GM21723 (cell line): ENCODE measurements around the gene KCNQ1.

ENCODE experiments used
- ATAC-seq: cut with Tn5 transposase; IDR thresholded peaks from one replicate; pipeline ENCODE4 v1.9.1; 2021; ENCODE audit warnings: mild to moderate bottlenecking, moderate library complexity; ENCODE audit not compliant: unreplicated experiment

Gene KCNQ1

GRCh38 chr11:2444821-2445745, at the start of gene KCNQ1:
Gene KCNQ1, plus strand, starts transcription at chr11:2445008. Its CDS starts 91 bp downstream, at chr11:2445099.
- no peak for ATAC-seq

GRCh38 chr11:2395211-2395730, 49.5 kb upstream of the KCNQ1 start:
- ATAC-seq = no peak

DNA sequence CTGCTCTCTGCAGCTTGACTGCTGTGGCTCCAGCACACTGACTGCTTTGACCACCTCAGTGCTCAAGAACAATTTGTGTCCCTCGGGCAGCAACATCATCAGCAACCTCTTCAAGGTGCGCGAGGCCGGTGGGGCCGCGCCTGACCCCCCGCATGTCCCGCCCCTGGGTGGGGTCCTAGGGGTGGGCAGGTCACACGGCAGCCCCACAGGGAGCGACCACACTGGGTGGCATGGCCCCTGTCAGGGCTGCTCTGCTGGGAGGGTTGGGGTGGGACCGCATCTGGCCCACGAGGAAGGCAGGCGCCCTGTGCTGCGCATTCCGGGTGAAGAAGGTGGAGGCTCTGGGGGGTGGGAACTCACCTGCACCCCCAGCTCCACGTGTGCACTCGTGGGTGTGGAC, 49.0 kb upstream of the KCNQ1 start:
- no peak for ATAC-seq

DNA sequence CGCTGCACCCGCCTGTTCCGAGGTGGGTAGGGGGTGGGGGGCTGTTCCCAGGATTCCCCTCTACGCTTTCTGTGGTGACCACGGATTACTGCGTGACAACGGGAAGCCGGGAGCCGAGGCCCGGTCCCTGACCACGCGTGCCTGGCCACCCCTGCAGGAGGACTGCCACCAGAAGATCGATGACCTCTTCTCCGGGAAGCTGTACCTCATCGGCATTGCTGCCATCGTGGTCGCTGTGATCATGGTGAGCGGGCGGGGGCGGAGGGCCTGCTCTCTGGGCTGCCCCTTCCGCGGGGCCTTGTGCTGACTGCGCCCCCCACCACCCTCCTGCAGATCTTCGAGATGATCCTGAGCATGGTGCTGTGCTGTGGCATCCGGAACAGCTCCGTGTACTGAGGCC, 48.3 kb upstream of the KCNQ1 start:
- no peak for ATAC-seq

DNA sequence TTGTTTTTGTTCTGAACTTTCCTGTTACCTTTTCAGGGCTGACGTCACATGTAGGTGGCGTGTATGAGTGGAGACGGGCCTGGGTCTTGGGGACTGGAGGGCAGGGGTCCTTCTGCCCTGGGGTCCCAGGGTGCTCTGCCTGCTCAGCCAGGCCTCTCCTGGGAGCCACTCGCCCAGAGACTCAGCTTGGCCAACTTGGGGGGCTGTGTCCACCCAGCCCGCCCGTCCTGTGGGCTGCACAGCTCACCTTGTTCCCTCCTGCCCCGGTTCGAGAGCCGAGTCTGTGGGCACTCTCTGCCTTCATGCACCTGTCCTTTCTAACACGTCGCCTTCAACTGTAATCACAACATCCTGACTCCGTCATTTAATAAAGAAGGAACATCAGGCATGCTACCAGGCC, 47.8 kb upstream of the KCNQ1 start:
- ATAC-seq = no peak

- no peak for ATAC-seq
Measured at GRCh38 chr11:2398664-2399355, 46.0 kb upstream of the KCNQ1 start.

DNA sequence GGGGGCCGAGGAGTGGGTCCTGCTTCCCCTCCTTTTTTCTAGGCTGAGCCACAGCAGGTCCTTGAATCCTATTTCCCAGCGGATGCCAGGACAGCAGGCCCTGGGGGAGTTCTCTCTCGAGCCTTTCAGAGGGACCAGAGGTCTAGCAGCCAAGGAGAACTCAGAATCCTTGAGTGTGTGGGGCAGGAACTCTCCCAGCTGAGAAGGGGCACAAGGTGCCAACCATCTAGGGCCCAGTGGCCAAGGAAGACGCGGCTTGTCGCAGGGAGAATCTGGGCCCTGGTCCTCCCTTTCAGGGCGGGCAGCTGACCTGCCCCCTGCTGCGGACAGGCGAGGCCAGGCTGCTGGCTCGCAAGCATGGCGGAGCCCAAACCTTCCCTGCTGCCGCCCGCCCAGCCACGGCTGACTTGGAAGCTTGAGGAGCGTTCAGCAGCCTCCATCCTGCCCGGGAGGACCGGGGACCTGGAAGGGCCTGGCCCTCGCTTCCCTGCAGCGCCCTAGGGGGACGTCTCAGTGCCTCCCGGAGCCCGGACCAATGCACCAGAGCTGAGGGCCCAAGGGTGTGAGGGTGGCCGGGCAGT, 45.2 kb upstream of the KCNQ1 start:
- ATAC-seq = peak; percentile 3

DNA sequence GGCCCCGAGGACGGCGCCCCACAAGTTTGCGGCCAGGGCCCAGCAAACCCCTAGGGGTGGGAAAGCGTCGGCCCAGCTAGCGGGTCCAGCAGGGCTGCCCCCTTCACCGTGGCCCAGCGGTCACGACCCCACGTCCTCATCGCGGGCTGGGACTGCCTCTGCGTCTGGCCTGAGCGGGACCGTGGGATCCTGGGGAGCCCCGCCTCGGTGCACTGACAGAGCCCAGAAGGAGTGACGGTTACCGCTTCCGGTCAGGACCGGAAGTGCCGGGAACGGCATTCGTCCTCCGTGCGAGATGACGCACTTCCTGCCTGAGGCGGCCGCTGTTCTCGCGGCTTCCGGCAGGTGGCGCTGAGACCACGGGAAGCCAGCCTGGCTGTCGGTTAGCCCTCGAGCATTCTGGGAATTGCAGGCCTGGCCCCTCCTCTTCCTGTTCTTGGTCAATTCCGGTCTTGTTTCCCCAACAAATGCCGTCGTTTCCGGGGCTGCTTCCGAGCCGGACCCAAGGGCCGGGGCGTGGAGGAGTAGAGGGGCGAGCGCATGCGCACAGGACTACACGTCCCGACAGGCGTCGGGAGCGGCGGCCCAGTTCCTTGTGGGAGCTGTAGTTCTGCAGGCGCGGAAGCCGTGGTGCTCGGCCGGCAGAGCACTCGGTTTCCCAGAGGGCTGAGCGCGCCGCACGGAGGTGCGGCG, 44.6 kb upstream of the KCNQ1 start, which contains the start of gene TSSC4:
TSS of gene TSSC4 (plus strand) at position 682 of the 693 bp plus-strand sequence. CDS start 1,884 bp downstream, outside the sequence.
- ATAC-seq = peak; percentile 79

DNA sequence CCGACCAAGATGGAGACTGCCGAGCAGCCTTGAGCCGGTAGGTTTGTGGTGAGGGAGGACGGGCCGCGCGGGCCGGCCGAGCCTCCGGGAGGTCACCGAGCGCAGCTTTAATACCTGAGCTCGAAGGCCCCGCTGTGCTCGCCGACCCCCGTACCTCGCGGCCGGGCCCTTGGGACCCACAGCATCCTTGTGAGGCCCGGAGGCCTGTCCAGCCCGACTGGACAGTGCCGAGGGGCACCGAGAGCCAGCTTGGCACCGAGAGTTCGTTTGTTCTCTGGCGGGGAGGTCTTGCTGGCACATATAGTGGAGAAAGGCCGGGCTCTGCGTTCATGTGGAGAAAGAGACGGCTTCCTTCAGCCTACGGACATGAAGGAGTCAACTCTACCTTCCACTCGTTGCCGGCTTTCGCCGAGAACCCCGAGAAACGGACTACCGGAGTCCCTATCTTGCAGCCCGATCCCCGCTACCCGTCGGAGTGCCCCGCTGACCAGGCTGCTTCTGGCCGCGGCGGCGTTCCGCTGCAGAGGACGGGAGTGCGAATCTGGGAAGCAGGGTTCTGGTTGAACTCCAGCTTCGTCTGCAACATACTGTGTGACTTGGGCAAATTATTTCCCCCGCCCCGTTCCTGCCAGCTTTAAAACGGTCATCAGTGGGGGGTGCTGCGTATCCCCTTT, 43.9 kb upstream of the KCNQ1 start:
- ATAC-seq = peak; percentile 4

- no peak for ATAC-seq
Measured at GRCh38 chr11:2401436-2401984, 43.3 kb upstream of the KCNQ1 start.

- no peak for ATAC-seq
Measured at GRCh38 chr11:2402106-2402505, 42.7 kb upstream of the KCNQ1 start.

GRCh38 chr11:2402890-2403645, 41.7 kb upstream of the KCNQ1 start:
- no peak for ATAC-seq

DNA sequence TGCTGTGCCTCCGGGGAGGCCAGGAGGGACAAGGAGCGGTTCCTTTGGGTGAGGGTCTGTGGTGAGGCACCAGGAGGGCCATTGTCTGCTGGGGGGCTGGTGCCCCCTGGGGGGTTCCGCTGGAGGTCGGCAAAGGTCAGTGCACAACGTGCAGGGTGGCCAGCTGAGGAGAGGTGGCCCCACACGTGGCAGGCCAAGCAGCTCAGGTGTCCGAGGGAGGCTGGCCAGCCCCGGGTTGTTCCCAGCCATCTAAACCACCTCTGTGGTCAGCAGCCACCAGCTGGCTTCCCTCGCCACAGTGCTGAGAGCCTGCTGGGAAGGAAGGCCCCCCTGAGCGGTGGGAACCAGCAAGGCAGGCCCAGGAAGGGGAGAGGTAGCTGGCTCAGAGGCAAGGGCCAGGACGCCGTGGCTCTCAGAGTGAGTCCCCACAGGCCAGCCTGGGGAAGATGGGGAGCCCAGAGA, 40.0 kb upstream of the KCNQ1 start:
- ATAC-seq = no peak

DNA sequence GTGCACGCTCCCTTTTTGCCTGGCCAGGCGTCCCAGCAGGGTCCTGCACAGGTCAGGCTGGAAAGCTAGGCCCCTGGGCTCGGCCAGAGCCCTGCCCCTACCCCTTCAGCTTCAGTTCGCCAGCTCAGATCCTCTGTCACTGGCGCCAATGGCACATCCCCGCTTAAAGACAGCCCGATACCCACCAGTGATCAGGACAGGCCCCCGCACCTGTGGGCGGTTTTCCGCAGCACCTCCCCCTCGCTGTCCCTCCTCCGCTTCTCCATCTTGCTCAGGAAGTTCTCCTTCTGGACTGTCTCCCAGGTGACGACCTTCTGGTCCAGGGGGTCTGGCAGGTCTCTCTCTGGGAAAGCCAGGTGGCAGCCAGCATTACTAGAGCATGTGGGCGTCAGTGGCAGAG, 38.4 kb upstream of the KCNQ1 start:
- ATAC-seq = no peak

DNA sequence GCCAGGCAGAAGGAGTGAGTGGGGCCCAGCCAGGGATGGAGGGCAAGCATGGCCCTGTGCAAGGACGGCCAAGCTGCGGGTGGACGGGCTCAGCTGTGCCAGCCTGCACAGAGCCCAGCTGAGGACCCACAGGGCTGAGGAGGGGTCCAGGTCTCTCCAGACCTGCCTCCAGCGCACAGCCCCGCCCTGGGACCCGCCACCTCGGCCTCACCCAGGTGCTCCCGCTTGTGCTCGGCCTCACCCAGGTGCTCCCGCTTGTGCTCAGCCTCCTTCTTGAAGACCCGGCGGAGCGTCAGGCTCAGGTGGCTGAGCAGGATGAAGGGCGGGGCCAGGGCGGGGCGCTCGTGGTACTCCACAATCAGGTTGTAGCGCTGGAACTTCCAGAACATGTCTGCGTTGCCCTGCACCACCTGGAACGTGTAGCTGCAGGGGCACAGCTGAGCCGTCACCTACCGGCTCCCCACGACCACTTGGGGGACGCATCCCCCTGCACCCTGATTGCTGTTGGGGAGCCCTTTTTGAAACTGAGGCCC, 37.9 kb upstream of the KCNQ1 start:
- no peak for ATAC-seq

DNA sequence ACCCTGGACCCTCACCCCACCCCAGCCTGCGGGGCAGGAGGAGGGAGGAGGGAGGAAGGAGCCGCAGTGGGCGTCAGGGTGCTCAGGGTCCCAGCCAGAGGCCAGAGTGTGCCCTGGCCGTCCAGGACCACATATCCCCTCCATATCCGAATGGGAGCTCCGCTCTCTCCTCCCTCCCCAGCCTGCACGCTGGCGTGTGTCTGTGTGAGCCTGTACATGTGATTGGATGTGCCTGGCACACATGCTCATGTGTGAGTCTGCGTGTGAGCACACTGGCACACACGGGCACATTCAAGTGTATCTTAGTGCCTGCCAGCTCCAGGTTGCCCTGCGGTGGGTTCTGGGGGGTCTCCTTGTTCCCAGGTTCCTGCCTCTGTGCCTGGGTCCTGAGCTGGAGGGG, 36.1 kb upstream of the KCNQ1 start:
- no peak for ATAC-seq

GRCh38 chr11:2409126-2409525, 35.7 kb upstream of the KCNQ1 start:
- no peak for ATAC-seq

DNA sequence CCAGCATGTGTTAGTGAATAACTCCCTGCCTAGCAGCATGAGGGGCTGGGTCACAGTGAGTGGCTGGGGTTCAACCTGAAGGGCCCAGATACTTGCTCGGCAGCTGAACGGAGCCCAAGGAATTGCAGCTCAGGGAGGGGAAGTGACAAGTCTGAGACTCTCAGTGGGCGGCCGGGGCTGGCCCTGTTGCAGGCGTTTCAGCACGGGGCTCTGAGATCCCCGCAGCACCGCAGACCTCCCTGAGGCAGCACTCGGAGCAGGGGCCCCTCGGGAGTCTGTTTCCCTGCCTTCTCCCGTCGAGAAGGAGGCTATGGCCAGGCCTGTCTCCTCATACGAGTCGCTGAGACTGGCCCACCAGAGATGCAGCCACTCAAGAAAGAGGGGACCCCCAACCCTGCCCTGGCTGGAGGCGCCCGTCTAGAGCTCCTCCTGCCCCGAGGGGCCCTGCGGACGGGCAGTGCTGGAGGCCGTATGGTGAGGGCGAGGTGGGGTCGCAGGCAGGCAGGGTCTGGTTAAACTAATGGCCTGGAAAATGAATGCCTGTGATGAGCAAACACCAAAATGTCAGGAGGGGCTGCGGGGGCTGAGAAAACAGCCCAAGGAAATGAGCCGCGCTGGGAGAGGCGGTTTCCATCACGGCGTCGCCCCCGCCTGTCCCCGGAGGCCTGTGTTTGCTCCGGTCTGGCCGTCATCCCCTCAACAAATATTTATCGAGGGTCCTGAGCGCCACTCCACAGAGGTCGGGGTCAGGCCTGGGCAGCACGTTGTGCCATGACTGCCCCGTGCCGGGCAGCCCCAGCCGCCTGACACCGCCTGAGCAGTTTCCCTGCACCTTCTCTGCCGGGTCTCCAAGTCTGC, 35.0 kb upstream of the KCNQ1 start:
- ATAC-seq = no peak
